ENCODE results near the gene ATXN10. TPM values are rescaled to one million over a fixed set of nuclear protein-coding genes. Genes with fewer than 3 reads are reported as not detected.

Gene ATXN10
- total and polyA plus RNA-seq, 2 of the 8 experiments (the other 6 are each of a cell fraction or from before 2014, with no cell fraction given) = 134 to 210 TPM

- TF ChIP-seq, protein P1, sequence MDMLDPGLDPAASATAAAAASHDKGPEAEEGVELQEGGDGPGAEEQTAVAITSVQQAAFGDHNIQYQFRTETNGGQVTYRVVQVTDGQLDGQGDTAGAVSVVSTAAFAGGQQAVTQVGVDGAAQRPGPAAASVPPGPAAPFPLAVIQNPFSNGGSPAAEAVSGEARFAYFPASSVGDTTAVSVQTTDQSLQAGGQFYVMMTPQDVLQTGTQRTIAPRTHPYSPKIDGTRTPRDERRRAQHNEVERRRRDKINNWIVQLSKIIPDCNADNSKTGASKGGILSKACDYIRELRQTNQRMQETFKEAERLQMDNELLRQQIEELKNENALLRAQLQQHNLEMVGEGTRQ (IDR thresholded peaks at IDR 0.05; ENCODE audit: low read length) = no peak
- TF ChIP-seq SP4 (IDR thresholded peaks at IDR 0.05; ENCODE audit: low read length) (no peak), MAFK (IDR thresholded peaks at IDR 0.05; ENCODE audit: low read depth, low read length) (no peak)
Measured at GRCh38 chr22:45848904-45849303, 177.3 kb downstream of the ATXN10 start (continued).

Measured in H1 (cell line).